ENCODE results near the gene PROZ. TPM values are rescaled to one million over a fixed set of nuclear protein-coding genes. Genes with fewer than 3 reads are reported as not detected.

PROZ gene
- polyA plus RNA-seq, 3 donors, result 0.75 to 2.8 (median 1.6) TPM

DNA sequence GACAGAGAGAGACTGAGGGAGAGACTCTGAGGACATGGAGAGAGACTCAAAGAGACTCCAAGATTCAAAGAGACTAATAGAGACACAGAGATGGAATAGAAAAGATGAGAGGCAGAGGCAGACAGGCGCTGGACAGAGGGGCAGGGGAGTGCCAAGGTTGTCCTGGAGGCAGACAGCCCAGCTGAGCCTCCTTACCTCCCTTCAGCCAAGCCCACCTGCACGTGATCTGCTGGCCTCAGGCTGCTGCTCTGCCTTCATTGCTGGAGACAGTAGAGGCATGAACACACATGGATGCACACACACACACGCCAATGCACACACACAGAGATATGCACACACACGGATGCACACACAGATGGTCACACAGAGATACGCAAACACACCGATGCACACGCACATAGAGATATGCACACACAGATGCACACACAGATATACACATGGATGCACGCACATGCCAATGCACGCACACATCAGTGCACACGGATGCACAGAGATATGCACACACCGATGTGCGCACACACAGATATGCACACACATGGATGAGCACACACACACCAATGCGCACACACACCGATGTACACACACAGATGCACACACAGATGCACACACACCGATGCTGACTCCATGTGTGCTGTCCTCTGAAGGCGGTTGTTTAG lies 39.2 kb upstream of the PROZ start:
- no peak for DNase-seq (ENCODE audit: low read depth in 3 of 3, low spot score in 2 of 3)

DNA sequence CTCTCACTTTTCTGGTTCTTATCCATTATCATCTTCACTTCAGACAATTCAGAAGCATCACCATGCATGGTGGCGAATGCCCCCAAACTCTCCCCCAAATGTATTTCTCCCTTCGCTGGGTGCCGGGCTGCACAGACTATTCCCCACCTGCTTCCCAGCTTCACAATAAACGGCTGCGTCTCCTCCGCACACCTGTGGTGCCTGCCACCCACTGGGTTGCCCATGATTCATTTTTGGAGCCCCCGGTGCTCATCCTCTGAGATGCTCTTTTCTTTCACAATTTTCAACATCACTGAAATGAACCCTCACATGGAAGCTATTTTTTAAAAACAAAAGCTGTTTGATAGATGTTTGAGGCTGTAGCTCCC lies 38.6 kb upstream of the PROZ start:
- no peak for DNase-seq (ENCODE audit: low read depth in 3 of 3, low spot score in 2 of 3)

DNA sequence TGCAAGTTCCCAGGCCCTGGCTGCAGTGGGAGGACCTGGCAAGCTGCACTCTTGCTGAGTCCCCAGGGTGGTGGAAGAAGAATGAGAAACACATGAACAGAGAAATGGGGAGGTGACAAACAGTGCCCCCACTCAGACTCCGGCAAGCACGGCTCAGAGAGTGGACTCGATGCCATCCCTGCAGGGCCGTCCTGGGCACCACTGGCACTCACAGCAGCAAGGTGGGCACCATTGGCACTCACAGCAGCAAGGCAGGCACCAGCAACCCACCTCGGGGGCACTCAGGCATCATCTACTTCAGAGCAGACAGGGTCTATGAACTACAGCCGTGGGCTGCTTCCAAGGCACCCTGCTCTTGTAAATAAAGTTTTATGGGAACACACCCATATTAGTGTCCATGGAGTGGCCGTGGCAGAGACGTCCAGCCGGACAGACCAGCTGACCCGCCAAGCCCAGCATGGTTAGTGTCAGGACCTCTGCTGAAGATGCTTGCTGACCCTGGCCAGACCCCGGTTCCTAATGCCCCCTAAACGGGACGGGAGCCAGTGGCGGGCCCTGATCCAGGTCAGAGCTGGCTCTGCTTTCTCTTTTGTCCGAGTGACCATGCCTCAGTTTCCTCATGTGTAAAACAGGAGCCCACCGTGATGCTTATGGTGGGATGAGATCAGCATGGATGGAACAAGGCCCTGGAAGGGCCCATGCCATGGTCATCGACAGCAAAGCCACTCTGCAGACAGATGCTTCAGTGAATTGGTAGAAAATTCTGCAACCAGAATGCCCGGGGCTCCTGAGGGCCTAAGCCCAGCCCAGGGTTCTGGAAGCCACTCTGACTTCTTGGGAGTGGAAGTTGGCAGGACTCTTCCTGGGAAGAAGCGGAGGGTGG lies 37.9 kb upstream of the PROZ start:
- DNase-seq (ENCODE audit: low read depth in 3 of 3, low spot score in 2 of 3), result no peak

DNA sequence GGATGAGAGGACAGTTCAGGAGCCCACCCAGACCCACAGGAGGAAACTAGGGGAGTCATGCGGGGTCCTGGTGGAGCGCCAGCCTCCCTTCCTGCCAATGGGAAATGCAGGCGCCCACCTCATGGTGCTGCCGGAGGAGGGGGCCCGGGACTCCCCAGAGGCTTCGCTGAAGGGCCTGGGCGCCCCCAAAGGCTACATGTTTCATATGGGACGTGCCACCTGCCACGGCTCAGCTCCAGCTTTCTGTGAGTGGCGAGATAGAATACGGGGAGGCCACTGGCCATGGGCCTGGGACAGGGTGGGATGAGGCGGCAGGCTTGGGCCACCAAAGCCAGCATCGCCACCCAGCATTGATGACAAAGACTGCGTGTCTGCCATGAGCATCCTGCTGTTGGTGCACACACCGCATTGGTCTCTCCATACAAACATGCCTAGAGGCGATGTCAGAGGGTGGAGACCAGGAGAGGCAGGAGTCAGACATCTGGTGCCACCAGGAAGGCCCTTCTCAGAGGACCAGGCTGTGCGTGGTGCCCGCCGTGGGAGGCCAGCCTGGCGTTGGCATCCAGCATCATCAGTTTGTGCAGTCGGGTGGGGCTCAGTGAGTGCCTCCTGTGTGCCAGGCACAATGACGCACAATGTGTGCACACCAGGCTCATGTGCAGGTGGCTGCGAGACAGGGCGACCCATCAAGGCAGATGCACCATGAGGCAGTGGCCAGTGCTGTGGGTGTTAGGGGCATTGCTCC lies 37.1 kb upstream of the PROZ start:
- no peak for DNase-seq (ENCODE audit: low read depth in 3 of 3, low spot score in 2 of 3)

DNA sequence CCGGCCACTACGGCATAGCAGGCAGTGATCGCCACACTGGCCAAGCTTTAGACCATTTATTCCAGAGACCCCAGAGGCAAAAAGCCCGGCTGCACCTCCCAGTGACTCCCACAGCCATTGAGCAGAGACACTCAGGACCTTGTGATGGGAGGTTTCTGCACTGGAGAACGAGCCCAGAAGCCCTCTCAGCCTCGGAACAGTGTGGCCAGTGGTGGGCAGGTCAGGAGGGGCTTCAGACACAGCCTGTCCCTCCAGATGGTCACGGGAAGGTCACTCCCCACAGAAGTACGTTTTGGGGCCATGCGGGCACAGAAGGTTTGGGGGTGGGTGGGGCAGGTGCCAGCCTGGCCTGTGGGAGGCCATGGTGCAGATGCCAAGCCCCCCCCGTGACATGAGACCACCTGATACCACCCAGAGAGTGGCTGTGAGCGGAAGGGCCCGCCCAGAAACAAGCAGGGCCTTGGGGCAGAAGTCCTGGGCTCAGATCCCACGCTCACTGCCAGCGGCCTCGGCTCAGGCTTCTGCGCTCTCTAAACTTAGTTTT lies 36.4 kb upstream of the PROZ start:
- no peak for DNase-seq (ENCODE audit: low read depth in 3 of 3, low spot score in 2 of 3)

DNA sequence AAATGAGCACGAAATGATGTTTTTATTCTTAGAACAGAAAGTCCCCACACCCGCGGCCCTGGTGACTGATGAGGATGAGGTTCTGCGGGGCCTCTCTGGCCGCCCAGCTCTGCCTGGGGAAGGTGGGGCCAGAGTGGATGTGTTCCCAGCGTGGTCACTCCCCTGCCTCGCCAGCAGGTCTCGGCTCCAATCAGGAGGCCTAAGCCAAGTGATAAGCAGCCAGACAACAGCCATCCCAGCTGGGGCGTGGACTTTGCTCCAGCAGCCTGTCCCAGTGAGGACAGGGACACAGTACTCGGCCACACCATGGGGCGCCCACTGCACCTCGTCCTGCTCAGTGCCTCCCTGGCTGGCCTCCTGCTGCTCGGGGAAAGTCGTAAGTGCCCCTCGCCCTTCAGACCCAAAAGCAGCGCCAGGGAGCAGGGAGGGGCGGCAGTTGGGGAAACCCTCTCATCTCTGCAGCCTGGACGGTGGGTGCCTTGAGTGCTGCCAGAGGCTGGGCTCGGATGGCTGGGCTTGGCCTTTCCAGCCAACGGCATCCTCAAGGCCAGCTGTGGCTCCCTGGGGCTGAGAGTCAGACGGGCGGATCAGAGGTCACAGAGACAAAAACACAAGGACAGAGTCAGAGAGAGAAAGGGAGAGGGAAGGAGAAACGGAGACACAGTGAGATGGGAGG lies 35.8 kb upstream of the PROZ start, which contains the start of gene F10:
F10 (plus strand) TSS at position 250 of the 676 bp plus-strand sequence; CDS start at position 307, 57 bp downstream.
- DNase-seq (ENCODE audit: low read depth in 3 of 3, low spot score in 2 of 3), result no peak

DNA sequence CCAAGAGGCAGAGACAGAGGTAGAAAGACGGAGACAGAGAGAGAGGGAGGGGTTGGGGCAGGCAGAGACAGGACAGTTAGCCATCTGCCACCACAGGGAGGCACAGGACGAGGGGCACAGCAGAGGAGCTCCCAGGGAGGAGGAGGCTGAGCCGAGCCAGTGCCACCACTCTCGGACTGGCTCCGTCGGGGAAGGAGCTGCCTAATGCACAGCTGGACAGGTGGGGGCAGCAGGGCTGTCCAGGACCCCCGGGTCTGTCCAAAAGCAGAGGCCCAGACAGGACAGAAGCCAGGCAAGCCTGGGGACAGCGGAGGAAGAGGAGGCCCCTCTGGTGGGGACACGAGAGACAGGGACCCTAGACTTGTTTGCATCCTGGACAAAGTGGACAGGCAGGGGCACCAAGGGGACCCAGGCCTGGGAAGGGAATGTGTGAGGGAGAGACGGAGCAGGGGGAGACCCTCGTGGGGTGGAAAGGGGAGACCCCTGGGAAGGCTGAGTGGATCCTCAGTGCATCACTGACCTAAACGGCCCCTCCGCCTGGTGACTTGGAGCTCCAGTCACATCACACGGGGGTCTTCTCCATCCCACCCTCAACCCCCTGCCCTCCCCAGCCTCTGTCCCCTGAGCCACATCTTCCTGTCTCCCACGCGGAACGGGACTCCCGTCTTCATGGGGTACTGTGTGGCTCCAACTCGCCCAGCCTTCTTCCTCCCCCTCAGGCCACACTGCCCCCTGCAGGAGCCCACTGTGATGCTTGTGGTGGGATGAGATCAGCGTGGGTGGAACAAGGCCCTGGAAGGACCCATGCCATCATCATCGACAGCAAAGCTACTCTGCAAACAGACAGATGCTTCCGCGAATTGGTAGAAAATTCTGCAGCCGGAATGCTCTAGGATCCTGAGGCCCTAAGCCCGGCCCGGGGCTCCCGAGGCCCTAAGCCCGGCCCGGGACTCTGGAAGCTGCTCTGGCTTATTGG lies 34.9 kb upstream of the PROZ start:
- DNase-seq (ENCODE audit: low read depth in 3 of 3, low spot score in 2 of 3), result no peak

DNA sequence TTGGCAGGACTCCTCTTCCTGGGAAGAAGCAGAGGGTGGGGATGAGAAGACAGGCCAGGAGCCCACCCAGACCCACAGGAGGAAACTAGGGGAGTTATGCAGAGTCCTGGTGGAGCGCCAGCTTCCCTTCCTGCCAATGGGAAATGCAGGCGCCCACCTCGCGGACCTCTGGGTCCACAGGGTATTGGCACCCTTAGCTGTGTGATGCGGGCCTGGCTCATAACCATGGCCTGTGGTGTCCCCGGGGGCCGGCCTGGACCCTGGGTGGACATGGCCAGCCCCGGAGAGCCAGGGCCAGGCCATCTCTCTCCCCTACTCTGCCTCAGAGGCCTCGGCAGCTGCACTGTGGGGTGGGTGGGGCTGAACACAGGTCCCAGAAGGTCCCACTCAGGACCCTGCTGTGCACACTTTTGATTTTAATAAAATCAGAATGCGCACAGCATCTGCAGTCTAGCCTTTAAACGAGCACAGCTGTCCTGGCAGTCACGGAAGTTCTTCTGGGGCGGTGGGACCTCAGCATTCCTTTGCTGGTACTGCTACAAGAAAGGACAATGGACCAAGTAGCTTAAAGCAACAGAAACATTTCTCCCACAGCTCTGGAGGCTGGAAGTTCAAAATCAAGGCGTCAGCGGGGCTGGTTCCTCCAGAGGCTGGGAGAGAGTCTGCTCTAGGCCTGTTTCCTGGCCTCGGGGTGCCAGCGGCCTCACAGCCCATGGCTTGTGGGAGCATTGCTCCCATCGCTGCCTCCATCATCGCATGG lies 34.1 kb upstream of the PROZ start:
- DNase-seq (ENCODE audit: low read depth in 3 of 3, low spot score in 2 of 3), result no peak

DNA sequence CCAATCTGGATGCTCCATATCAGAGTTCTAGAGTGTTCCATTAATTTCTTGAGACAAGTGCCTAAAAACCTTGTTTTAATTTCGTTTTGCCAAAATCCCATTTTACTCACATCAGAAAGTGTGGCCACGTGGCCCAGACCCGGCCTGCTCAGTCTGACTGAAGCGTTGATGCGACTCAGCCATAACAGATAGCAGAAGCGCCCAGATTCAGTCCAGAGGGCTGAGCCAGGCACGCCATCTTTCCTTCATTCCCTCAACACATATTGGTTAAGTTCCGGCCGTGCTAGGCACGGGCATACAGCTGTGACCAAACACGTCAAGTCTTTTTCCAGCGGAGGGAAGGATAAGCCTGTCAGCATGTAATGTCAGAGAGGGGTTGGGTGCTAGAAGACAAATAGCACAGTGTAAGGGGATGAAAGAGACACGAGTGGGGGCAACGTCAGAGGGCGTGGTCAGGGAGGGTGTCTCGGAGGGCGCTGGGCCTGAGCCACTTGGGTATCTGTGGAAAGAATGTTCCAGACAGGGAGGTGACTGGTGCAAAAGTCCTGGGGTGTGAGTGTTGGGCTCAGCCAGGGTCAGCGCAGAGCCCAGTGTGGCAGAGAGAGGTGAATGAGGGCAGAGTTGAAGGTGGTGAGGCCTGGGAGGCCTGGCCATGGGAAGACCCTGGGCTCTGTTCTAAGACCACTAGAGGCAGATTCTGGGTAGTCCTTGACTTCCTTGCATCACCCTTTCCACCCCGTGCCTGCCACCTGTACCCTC lies 32.8 kb upstream of the PROZ start:
- no peak for DNase-seq (ENCODE audit: low read depth in 3 of 3, low spot score in 2 of 3)

DNA sequence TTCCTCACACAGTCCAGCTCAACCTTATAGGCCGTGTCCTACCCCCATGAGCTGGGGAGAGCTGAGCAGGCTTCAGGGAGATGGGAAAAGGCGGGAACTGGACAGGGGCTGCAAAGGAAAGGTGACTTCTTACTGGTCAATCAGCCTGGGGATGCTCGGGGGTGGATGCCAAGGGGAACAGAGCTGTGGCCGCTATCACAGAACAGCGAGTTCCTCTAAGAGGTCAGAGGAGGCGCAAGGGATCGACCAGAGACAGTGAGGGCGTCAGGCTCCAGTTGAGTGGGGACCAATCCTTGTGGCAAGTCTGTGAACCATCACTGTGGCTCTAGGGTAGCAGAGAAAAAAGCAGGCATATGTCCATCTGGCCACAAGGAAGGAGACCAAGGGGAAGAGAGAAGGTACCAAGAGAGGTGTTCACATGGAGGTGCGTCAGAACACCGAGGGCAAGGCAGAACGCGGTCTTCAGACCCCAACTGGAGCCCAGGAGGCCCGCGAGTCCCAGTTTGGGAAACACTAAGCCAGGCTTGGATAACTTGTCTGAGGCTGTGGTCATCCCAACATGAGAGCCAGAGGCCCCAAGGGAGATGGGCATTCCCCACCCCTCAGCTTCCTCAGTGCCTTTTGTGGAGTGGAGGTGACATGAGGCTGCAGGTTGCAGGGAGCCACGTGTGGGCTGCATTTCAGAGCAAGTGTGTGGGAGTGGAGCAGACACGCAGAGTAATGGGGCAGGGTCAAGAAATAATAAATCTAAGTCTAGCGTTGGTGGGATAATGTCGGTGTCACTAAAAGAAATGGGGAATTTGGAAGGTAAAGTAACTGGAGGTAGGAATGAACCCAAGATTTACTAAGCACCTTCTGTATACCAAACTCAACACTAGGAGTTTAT lies 31.9 kb upstream of the PROZ start:
- no peak for DNase-seq (ENCODE audit: low read depth in 3 of 3, low spot score in 2 of 3)

DNA sequence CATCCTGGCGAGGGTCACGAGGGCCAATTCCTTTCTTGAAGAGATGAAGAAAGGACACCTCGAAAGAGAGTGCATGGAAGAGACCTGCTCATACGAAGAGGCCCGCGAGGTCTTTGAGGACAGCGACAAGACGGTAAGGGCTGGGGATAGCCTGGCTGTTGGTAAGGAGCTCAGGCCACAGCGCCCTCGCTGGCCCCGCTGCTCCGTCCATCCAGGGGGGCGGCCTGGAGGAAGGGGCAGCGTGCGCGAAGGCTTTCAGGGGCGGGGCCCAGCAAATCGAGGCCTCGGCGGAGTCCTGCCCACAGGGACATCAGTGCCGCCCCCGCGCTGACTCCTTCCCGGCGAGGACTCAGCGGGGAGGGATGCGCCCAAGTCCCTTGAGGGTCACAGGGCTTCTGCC lies 29.0 kb upstream of the PROZ start:
- no peak for DNase-seq (ENCODE audit: low read depth in 3 of 3, low spot score in 2 of 3)

DNA sequence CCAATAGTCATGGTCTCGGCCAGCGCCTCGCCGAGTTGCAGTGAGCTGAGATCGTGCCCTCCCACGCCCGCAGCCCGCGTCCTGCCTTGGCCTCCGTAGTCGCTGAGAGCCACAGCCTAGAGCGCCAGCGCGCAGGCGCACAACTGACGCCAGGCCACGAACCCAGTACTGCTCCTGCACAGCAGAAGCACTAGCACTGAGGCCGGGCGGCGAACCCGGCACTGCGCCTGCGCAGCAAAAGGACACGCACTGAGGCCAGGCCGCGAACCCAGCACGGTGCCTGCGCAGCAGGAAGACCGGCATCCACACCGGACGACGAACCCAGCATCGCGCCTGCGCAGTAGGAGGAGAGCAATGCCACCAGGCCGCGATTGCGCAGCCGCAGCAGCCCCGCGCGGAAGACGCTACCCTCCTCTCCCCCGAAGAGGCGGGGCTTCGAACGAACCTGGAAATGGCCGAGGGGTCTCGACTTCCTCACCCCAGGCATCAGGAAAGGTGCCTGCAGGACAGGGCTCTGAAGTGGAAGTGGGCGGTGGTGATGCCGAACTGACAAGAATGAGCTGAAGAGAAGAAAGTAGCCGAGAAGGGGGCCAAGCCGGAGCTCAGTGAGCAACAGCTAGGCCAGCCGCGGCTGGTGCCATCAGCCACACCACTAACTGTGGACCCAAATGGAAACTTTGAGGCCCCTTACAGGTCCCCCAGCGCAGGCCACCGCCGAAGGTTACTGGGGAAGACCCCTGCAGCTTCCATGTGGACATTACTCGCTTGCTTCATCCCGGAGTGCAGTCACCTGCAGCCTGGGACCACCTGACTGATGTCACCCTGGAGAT lies 28.3 kb upstream of the PROZ start:
- no peak for DNase-seq (ENCODE audit: low read depth in 3 of 3, low spot score in 2 of 3)

DNA sequence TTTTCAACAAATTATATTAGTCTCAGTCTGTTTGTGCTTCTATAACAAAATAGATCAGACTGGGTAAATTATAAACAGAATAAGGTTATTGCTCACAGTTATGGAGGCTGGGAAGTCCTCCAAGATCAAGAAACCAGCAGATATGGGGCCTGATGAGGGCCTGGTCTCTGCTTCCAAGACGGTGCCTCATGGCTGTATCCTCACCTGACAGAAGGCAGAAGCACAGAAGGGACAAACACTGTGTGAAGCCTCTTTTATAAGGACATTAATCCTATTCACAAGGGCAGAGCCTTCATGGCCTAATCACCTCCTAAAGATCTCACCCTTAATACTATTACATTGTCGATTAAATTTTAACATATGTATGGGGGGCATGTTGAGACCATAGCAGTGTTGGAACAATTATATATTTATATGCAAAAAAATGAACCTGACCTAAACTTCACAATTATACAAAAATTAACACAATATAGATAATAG lies 23.1 kb upstream of the PROZ start:
- DNase-seq (ENCODE audit: low read depth in 3 of 3, low spot score in 2 of 3), result no peak

DNA sequence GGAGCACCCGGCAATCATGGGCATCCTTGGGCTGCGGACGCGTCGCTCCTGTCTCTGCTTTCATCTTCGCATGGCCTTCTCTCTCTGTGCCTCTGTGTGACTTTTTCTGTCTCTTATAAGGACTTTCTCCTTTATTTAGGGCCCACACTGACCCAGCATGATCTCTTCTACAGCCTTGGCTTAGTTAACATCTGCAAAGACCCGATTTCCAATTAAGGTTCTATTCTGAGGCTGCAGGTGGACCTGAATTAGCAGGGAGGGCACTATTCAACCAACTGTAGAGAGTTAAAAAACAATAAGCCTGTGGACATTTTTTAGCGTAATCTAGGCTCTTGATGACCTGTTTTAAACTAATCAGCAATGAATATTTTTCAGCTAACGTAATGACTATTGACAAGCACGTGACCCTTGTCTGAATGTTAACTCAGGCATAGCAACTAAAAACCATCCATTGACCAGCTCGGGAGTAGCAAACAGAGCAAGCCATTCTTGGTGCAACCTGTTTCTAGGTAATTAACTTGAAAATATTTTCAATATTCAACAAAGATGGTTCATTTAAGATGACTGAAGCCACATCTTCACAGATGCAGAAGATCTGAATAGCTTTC lies 20.7 kb upstream of the PROZ start:
- DNase-seq (ENCODE audit: low read depth in 3 of 3, low spot score in 2 of 3), result no peak

DNA sequence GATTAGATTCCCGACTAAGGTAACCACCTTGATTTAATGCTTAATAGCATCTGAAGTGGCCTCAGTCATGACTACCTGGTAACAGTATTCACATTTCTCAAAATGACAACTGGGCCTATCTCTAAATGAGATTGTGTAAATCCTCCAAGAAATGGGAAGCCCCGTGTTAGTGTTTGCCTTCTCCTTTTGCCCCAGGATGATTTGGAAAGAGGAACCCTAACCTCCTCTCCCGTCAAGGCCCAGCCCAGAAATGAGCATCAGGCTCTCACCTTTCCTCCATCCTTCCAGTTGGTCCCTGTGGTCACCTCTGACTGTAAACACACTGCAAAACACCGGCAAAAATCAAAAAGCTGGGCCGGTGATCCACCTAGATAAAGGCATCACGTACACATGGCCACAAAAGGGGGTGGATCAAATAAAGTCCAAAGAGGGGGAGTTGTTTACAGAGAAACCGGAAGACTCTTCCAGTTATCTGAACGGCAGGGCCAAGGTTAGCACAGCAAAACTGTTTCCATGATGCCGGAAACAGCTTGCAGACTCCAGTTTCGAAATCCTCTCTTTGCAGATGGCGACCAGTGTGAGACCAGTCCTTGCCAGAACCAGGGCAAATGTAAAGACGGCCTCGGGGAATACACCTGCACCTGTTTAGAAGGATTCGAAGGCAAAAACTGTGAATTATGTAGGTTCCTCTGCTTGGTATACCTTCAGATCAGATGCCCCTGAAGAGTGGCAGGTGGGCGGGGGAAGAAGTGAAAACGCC lies 19.5 kb upstream of the PROZ start:
- no peak for DNase-seq (ENCODE audit: low read depth in 3 of 3, low spot score in 2 of 3)
